NOMO-1 treated with DMSO at 0.1 percent for 48 hours (cell line): ENCODE measurements around the gene TMEM145.
A peak's percentile ranks its signal among the peaks of the same experiment; 100 is the strongest.
"Not testable (repeated sequence)": the region's sequence is repeated elsewhere in the genome, so short reads cannot be mapped to it uniquely, and the experiment has no call there.

Experiments used
- DNase-seq: peaks from one replicate; lab custom pipeline; 2025; ENCODE audit not compliant: unreplicated experiment; lab: John Stamatoyannopoulos, UW

TMEM145 gene

GRCh38 chr19:42313840-42314755 lies 989 bp downstream of the TMEM145 start:
- no peak for DNase-seq

GRCh38 chr19:42315024-42315423 lies 1.9 kb downstream of the TMEM145 start:
- DNase-seq = no peak

DNA sequence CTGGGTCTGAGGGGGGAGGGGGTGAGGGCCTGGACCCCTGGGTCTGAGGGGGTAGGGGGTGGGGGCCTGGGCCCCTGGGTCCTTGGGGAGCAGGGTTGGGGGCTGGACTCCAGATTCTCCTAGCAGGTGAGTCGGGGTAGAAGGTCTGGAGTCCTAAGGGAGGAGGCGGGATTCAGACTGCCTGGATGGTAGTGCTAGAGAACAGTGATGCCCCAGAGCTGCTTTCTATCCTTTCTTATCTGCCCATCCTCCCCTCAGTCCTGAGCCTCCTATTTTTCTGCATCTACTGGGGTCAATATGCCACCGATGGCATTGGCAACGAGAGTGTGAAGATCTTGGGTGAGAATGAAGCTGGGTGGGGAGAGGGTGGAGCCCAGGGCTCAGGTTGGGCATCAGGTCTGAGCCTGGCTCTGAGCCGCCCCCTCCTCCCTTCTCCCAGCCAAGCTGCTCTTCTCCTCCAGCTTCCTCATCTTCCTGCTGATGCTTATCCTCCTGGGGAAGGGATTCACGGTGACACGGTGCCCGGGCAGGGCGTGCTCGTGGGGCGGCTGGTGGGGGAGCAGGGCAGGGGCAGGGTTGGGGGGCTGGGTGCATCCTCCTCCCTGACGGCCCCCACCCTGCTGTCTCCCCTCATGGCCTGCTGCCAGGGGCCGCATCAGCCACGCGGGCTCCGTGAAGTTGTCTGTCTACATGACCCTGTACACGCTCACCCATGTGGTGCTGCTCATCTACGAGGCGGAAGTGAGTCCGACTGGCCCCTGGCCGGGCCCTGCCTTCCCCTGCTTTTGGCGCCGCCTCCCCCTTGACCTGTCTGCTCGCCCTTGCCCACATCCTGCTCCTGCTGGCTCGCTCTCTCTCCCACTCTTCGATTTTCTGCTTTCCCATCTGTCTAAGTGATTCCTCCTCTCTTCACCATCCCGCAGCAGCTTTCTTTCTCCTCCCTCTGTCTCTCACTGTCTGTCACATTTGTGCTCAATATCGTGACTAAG lies 3.4 kb downstream of the TMEM145 start:
- peak; percentile 59 for DNase-seq

DNA sequence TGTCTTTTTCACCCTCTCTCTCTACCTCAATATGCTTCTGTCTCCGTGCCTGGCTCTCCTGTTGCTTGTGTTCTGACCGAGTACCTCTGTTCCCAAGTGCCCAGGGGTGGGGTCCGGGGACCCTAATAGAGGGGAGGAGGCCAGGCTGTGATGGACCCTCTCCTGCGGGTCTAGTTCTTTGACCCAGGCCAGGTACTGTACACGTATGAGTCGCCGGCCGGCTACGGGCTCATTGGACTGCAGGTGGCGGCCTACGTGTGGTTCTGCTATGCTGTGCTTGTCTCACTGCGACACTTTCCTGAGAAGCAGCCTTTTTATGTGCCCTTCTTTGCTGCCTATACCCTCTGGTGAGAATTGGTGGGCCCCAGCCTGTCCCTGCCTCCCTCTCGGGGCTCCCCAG lies 4.4 kb downstream of the TMEM145 start:
- DNase-seq = no peak

DNA sequence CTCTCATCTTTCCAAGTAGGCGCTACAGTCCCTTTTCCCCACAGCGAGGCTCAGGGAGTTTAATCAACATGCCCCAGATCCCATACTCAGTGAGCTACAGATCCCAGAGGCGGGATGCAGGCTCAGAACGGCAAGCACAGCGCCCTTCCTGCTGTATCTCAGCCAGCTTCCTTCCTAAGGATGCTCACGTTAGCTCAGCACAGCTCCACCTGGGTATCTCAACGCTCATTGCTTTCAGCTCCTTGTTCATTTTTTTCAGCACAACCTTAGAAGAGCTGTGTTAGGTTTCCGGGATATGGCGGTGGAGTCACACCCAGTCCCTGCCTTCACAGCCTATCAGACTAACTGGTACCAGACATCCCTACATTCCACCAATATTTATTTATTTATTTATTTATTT lies 9.2 kb downstream of the TMEM145 start:
- no peak for DNase-seq

- no peak for DNase-seq
These were observed 10.4 kb downstream of the TMEM145 start for GRCh38 chr19:42323473-42323851.

- DNase-seq = peak; percentile 22
These were observed 10.9 kb downstream of the TMEM145 start for GRCh38 chr19:42323852-42324654.

- DNase-seq = no peak
These were observed 11.7 kb downstream of the TMEM145 start for GRCh38 chr19:42324655-42325307.

DNA sequence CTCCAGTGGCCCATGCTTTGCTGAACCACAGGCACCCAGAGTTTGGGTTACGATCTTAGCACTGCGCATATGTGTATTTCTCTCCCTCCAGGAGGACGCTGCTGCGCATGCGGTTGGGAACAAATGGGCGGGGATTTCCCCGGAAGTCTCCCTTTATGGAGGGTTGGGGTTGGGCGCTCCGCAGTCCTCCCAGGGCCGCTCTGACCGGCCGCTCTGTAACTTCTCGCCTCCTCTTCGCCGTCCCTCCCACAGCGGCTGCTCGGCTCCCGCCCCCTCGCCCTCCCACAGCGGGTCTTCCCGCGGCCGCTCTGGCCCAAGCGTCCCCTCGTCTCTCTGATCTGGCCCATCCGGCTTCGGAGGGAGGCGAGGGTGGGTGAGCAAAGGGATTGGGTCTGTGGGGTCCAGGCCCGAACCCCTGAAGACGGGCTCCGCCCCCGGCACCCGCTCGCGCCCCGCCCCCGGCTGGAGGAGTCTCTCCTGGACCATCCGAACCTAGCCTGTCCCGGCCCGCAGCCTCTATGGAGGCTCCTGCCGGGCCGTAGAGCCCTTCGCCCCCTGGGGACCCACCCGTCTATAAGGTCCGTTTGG lies 12.3 kb downstream of the TMEM145 start, which contains the start of gene MEGF8:
Gene MEGF8 (plus strand): TSS at position 328 of the 588 bp plus-strand sequence. CDS start 609 bp downstream, outside the sequence.
- DNase-seq = peak; percentile 99

- DNase-seq = peak; percentile 25
These were observed 13.0 kb downstream of the TMEM145 start for GRCh38 chr19:42325896-42326771.

DNA sequence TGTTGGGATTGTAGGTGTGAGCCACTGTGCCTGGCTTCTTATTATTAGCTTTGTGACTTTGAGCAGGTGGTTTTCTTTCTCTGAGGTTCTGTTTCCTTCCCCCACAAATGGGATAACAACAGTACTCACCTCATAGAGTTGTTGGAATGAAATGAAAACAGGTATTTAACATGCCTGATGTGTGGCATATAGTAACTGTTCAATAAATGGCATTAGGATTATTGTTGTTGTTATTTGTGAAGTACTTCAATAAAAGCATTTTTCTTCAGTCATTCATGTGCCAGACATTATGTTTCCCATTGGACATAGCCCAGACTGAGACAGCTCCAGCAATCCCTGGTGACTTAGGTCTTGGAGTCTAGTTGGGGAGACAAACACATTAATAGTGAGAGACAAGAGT lies 13.9 kb downstream of the TMEM145 start:
- no peak for DNase-seq

GRCh38 chr19:42327381-42327780 lies 14.3 kb downstream of the TMEM145 start:
- no peak for DNase-seq

DNA sequence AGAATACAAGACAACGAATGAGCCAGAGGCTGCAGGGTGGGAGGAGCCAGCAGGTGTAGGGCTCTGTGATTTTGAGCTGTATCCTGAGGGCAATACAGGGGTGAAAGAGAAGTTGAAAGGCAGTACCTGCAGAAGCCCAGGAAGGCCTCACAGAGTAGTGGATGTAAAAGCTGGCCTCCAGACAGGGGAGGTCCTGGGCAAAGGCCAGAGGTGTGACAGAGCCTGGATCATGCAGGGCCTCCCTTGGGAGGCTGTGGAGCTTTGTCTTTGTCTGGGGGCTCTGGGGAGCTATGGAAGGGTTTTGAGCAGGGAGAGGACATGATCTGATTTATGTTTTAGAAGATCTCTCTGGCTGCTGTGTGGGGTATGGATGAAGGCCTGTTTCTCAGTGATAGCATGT lies 15.0 kb downstream of the TMEM145 start:
- no peak for DNase-seq

DNA sequence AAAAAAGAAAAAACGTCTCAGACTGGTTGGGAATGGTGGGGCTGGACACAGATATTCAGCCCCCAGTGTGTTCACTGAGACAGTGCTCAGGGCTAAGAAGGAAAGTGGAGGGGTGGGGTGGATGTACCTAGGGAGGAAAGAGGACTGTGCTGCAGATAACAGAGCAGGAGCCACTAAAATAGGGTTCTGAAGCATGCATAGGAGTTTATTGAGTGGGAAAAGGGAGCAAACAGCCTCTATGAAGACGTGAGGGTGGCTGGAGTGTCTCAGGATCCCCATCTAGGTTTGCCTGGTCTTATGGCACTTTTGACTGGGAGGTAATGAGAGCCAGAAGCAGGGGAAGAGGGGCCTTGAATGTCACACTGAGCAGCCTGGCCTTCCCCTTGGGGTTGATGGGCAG lies 15.7 kb downstream of the TMEM145 start:
- no peak for DNase-seq

- no peak for DNase-seq
These were observed 17.2 kb downstream of the TMEM145 start for GRCh38 chr19:42330241-42330711.

DNA sequence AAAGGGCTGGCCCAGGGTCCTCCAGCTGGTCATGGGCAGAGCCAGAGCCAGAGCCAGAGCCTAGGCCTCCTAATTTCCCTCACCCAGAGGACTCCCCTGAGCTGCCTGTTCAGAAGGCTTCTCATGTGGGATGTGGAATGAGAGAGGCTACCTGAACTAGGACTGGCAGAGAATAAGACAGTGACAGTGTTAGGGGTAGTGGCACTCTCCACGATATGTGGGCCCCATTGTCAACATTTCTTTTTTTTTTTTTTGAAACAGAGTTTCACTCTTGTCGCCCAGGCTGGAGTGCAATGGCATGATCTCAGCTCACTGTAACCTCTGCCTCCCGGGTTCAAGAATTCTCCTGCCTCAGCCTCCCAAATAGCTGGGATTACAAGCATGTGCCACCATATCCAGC lies 18.2 kb downstream of the TMEM145 start:
- DNase-seq = not testable (repeated sequence)

- no peak for DNase-seq
These were observed 18.9 kb downstream of the TMEM145 start for GRCh38 chr19:42332059-42332458.

- no peak for DNase-seq
These were observed 19.9 kb downstream of the TMEM145 start for GRCh38 chr19:42333018-42333417.
